CD8-positive, alpha-beta memory T cell (primary cell): ENCODE data around the gene PLEKHM3. TPM values are rescaled to one million over a fixed set of nuclear protein-coding genes. Genes with fewer than 3 reads are reported as not detected.

Experiments
- CTCF ChIA-PET: fragments of 350-600 bp; sonication (Branson Sonifier 250); formaldehyde crosslinking; loops from one replicate; lab custom pipeline; 2021; ENCODE audit warnings: antibody characterized with exemption; lab: Charles Lee
- POLR2A ChIA-PET: fragments of 350-600 bp; sonication (Branson Sonifier 250); formaldehyde crosslinking; loops from one replicate; lab custom pipeline; 2021; ENCODE audit warnings: antibody characterized with exemption; lab: Charles Lee
- DNase-seq, 5 donors: peaks; one replicate each; pipeline versions ENCODE4 v3.0.0 to v3.0.0-alpha.2; 2020 to 2022; ENCODE audit warnings: mixed read lengths in 1 of 5
- H3K27ac ChIP-seq: one replicate; pipeline ENCODE4 v1.7.0; 2013; ENCODE audit warnings: low read depth, mild to moderate bottlenecking, low read length, moderate library complexity
- H3K27me3 ChIP-seq: 2 replicates; pipeline ENCODE4 v1.7.0; 2013; ENCODE audit warnings: low read length, mild to moderate bottlenecking; ENCODE audit not compliant: insufficient read depth, poor library complexity, severe bottlenecking
- H3K36me3 ChIP-seq: 2 replicates; pipeline ENCODE4 v1.7.0; 2013; ENCODE audit warnings: mild to moderate bottlenecking, low read length, moderate library complexity; ENCODE audit not compliant: insufficient read depth
- H3K4me1 ChIP-seq: 2 replicates; pipeline ENCODE4 v1.7.0; 2013; ENCODE audit warnings: mild to moderate bottlenecking, low read length, moderate library complexity; ENCODE audit not compliant: insufficient read depth
- H3K4me3 ChIP-seq: 2 replicates; pipeline ENCODE4 v1.7.0; 2013; ENCODE audit warnings: mild to moderate bottlenecking, low read length
- H3K9me3 ChIP-seq: 2 replicates; pipeline ENCODE4 v1.7.0; 2013; ENCODE audit warnings: mild to moderate bottlenecking, low read length
- H3K27ac Mint-ChIP-seq, 8 donors: one replicate each; pipeline ENCODE4 v1.8.0; 2020 to 2021; ENCODE audit warnings: mixed read lengths in 8 of 8, mild to moderate bottlenecking in 6 of 8, inconsistent platforms in 3 of 8, moderate library complexity in 3 of 8
- H3K27me3 Mint-ChIP-seq, 2 donors: one replicate each; pipeline ENCODE4 v1.8.0; 2020 to 2021; ENCODE audit warnings: mixed read lengths in 2 of 2, mild to moderate bottlenecking in 1 of 2, moderate library complexity in 1 of 2
- H3K36me3 Mint-ChIP-seq, 3 donors: one replicate each; pipeline ENCODE4 v1.8.0; 2020 to 2021; ENCODE audit warnings: mixed read lengths in 3 of 3, inconsistent platforms in 1 of 3, mild to moderate bottlenecking in 1 of 3
- H3K4me1 Mint-ChIP-seq, 3 donors: one replicate each; pipeline ENCODE4 v1.8.0; 2020 to 2021; ENCODE audit warnings: mixed read lengths in 3 of 3, inconsistent platforms in 1 of 3, mild to moderate bottlenecking in 1 of 3
- H3K4me3 Mint-ChIP-seq, 7 donors: one replicate each; pipeline ENCODE4 v1.8.0; 2020 to 2021; ENCODE audit warnings: mixed read lengths in 7 of 7, mild to moderate bottlenecking in 6 of 7, moderate library complexity in 4 of 7, inconsistent platforms in 2 of 7
- H3K9me3 Mint-ChIP-seq, 5 donors: one replicate each; pipeline ENCODE4 v1.8.0; 2020 to 2022; ENCODE audit warnings: mixed read lengths in 5 of 5, mild to moderate bottlenecking in 3 of 5, moderate library complexity in 2 of 5, inconsistent platforms in 1 of 5
- polyA plus RNA-seq: library from polyadenylated mRNA; unstranded; fragments of 300-500 nt; fragmentation: Illumina TruSeq; gene quantifications from one replicate; pipeline ENCODE4 v1.2.3, GENCODE V29; 2021
- total RNA-seq, 2 experiments: library from RNA; stranded (reverse); gene quantifications; one replicate each; pipeline ENCODE4 v1.2.3, GENCODE V29; 2021

Gene PLEKHM3
- total and polyA plus RNA-seq, 3 experiments from 2014 or later: 4.4 to 7.2 (median 6.9) TPM

GRCh38 chr2:207937253-207937652 is 88.1 kb downstream of the PLEKHM3 start:
- Mint-ChIP-seq H3K27ac (peak overlapping the region in 1 of 8 donors; percentile 4), H3K27me3 (no peaks in the 10 kb centered on the region), H3K4me3 (no peak overlapping the region), H3K36me3 (peaks cover 0 to 17% (median 12%) of the 10 kb centered on the region in 3 donors), H3K9me3 (no peaks in the 10 kb centered on the region), H3K4me1 (no peaks in the 10 kb centered on the region)
- Histone ChIP-seq H3K9me3 (no peaks in the 10 kb centered on the region), H3K4me3 (no peak overlapping the region), H3K4me1 (no peaks in the 10 kb centered on the region), H3K27ac (no peak overlapping the region), H3K27me3 (no peaks in the 10 kb centered on the region), H3K36me3 (no peaks in the 10 kb centered on the region)
- POLR2A ChIA-PET: no interaction called here
- CTCF ChIA-PET: no interaction called here
- no peak for DNase-seq

GRCh38 chr2:207936380-207936779 is 88.9 kb downstream of the PLEKHM3 start:
- Mint-ChIP-seq H3K27ac (no peak overlapping the region), H3K9me3 (no peaks in the 10 kb centered on the region), H3K36me3 (peaks cover 0 to 10% (median 8%) of the 10 kb centered on the region in 3 donors), H3K4me3 (no peak overlapping the region), H3K27me3 (no peaks in the 10 kb centered on the region), H3K4me1 (no peaks in the 10 kb centered on the region)
- ChIA-PET POLR2A (no interaction called here), CTCF (no interaction called here)
- H3K27me3 ChIP-seq: no peaks in the 10 kb centered on the region
- no peaks in the 10 kb centered on the region for H3K9me3 ChIP-seq
- no peak overlapping the region for H3K4me3 ChIP-seq
- H3K4me1 ChIP-seq: no peaks in the 10 kb centered on the region
- H3K36me3 ChIP-seq: no peaks in the 10 kb centered on the region
- H3K27ac ChIP-seq: no peak overlapping the region
- no peak for DNase-seq

- CTCF ChIA-PET: interaction anchor here (0.8 kb wide), 1 partner anchor 13 kb away, joined by 3 read pairs; no protein-coding TSS in a partner anchor
- DNase-seq: no peak
- H3K4me1 Mint-ChIP-seq: no peaks in the 10 kb centered on the region
- no peak overlapping the region for H3K4me3 Mint-ChIP-seq
- H3K27ac Mint-ChIP-seq: no peak overlapping the region
- Histone ChIP-seq H3K4me3 (no peak overlapping the region), H3K36me3 (no peaks in the 10 kb centered on the region), H3K9me3 (no peaks in the 10 kb centered on the region), H3K27me3 (no peaks in the 10 kb centered on the region), H3K4me1 (no peaks in the 10 kb centered on the region), H3K27ac (no peak overlapping the region)
- no peaks in the 10 kb centered on the region for H3K27me3 Mint-ChIP-seq
- no peaks in the 10 kb centered on the region for H3K9me3 Mint-ChIP-seq
- H3K36me3 Mint-ChIP-seq: peaks cover 0 to 12% (median 8%) of the 10 kb centered on the region in 3 donors
- POLR2A ChIA-PET: no interaction called here
These were observed 89.3 kb downstream of the PLEKHM3 start for GRCh38 chr2:207935991-207936370.

- no peaks in the 10 kb centered on the region for H3K27me3 ChIP-seq
- H3K4me3 ChIP-seq: no peak overlapping the region
- CTCF ChIA-PET: interaction anchor here (0.8 kb wide), 1 partner anchor 14 kb away, joined by 3 read pairs; no protein-coding TSS in a partner anchor
- Mint-ChIP-seq H3K27ac (no peak overlapping the region), H3K9me3 (no peaks in the 10 kb centered on the region), H3K4me3 (no peak overlapping the region), H3K36me3 (peaks cover 0 to 18% (median 10%) of the 10 kb centered on the region in 3 donors), H3K27me3 (no peaks in the 10 kb centered on the region), H3K4me1 (no peaks in the 10 kb centered on the region)
- H3K36me3 ChIP-seq: no peaks in the 10 kb centered on the region
- no peaks in the 10 kb centered on the region for H3K9me3 ChIP-seq
- POLR2A ChIA-PET: no interaction called here
- no peaks in the 10 kb centered on the region for H3K4me1 ChIP-seq
- DNase-seq: no peak
- no peak overlapping the region for H3K27ac ChIP-seq
These were observed 90.0 kb downstream of the PLEKHM3 start for GRCh38 chr2:207935121-207935990.

GRCh38 chr2:207934720-207935119 is 90.6 kb downstream of the PLEKHM3 start:
- no peak for DNase-seq
- no peaks in the 10 kb centered on the region for H3K4me1 ChIP-seq
- ChIA-PET POLR2A (no interaction called here), CTCF (no interaction called here)
- Mint-ChIP-seq H3K4me1 (no peaks in the 10 kb centered on the region), H3K9me3 (no peaks in the 10 kb centered on the region), H3K27ac (no peak overlapping the region), H3K27me3 (no peaks in the 10 kb centered on the region), H3K36me3 (peaks cover 0 to 23% (median 12%) of the 10 kb centered on the region in 3 donors), H3K4me3 (no peak overlapping the region)
- no peak overlapping the region for H3K4me3 ChIP-seq
- H3K36me3 ChIP-seq: no peaks in the 10 kb centered on the region
- H3K9me3 ChIP-seq: no peaks in the 10 kb centered on the region
- H3K27me3 ChIP-seq: no peaks in the 10 kb centered on the region
- no peak overlapping the region for H3K27ac ChIP-seq

GRCh38 chr2:207933396-207934065 is 91.8 kb downstream of the PLEKHM3 start:
- peaks cover 0 to 32% (median 14%) of the 10 kb centered on the region in 3 donors for H3K36me3 Mint-ChIP-seq
- H3K27ac Mint-ChIP-seq: no peak overlapping the region
- Histone ChIP-seq H3K9me3 (no peaks in the 10 kb centered on the region), H3K27me3 (no peaks in the 10 kb centered on the region), H3K4me1 (no peaks in the 10 kb centered on the region), H3K4me3 (no peak overlapping the region), H3K36me3 (no peaks in the 10 kb centered on the region), H3K27ac (no peak overlapping the region)
- POLR2A ChIA-PET: no interaction called here
- CTCF ChIA-PET: no interaction called here
- no peaks in the 10 kb centered on the region for H3K27me3 Mint-ChIP-seq
- H3K4me1 Mint-ChIP-seq: no peaks in the 10 kb centered on the region
- no peak for DNase-seq
- H3K4me3 Mint-ChIP-seq: no peak overlapping the region
- no peaks in the 10 kb centered on the region for H3K9me3 Mint-ChIP-seq

- Mint-ChIP-seq H3K4me3 (no peak overlapping the region), H3K27me3 (no peaks in the 10 kb centered on the region), H3K36me3 (peaks cover 4 to 32% (median 12%) of the 10 kb centered on the region in 3 donors), H3K27ac (no peak overlapping the region), H3K4me1 (no peaks in the 10 kb centered on the region), H3K9me3 (no peaks in the 10 kb centered on the region)
- Histone ChIP-seq H3K4me3 (no peak overlapping the region), H3K36me3 (no peaks in the 10 kb centered on the region), H3K9me3 (no peaks in the 10 kb centered on the region), H3K4me1 (no peaks in the 10 kb centered on the region), H3K27me3 (no peaks in the 10 kb centered on the region), H3K27ac (no peak overlapping the region)
- DNase-seq: no peak
- ChIA-PET POLR2A (no interaction called here), CTCF (no interaction called here)
These were observed 93.2 kb downstream of the PLEKHM3 start for GRCh38 chr2:207932106-207932505.

- peaks cover 5% of the 10 kb centered on the region for H3K4me1 ChIP-seq
- no peaks in the 10 kb centered on the region for H3K36me3 ChIP-seq
- no peaks in the 10 kb centered on the region for H3K27me3 Mint-ChIP-seq
- peaks cover 6 to 9% (median 6%) of the 10 kb centered on the region in 3 donors for H3K4me1 Mint-ChIP-seq
- no peak overlapping the region for H3K4me3 Mint-ChIP-seq
- no peak overlapping the region for H3K4me3 ChIP-seq
- ChIA-PET POLR2A (no interaction called here), CTCF (no interaction called here)
- no peaks in the 10 kb centered on the region for H3K9me3 ChIP-seq
- no peak overlapping the region for H3K27ac Mint-ChIP-seq
- no peaks in the 10 kb centered on the region for H3K9me3 Mint-ChIP-seq
- H3K36me3 Mint-ChIP-seq: peaks cover 4 to 42% (median 13%) of the 10 kb centered on the region in 3 donors
- DNase-seq: no peak
- H3K27ac ChIP-seq: no peak overlapping the region
- H3K27me3 ChIP-seq: no peaks in the 10 kb centered on the region
These were observed 94.6 kb downstream of the PLEKHM3 start for GRCh38 chr2:207930747-207931146.
